Measurements from ENCODE around the gene SLC6A7. TPM values are rescaled to one million over a fixed set of nuclear protein-coding genes. Genes with fewer than 3 reads are reported as not detected.

The SLC6A7 gene
- total RNA-seq, 1 donor from 2014 or later: not detected

DNA sequence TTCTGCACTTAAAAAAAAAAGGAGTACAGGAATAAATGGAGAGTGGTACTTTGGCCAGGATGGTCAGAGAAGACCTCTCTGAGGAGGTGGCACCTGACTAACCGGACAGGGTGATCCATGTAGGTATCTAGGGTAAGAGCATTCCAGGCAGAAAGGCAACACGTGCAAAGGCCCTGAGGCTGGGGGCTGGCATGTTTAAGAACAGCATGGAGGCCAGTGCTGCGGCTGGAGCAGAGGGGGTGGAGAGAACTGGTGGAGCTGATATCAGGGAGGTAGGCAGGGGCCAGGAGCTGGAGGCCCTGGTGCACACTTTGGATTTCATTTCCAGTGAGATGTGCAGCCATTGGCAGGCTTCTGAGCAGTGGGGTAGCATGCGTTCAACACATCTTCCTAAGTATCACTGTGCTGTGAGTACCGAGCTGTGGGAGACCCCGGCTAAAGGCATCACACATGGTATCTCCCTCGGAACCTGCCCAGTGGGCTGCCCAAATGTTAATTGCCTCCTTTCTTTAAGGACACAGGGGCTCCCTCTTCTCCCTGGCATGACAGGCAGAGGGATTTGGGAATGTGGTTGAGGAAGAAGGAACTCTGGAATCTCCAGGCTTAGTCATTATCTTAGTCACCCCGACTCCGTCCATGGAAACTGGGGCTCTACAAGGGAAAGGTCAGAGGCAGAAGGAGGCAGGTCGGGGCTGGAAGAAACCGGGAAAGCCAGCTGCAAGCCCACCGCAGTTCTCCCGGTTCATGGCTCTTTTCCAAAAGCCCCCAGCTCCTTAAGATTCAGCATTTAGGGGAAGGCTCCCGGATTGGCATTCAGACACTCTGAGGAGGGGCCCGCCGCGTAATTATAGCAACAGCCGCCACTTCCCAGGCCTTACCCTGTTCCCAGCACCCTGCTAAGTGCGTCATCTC, 18.6 kb downstream of the SLC6A7 start:
- no peak overlapping the region for H3K4me3 ChIP-seq (ENCODE audit: low read depth, low read length)
- TF ChIP-seq, protein P1, sequence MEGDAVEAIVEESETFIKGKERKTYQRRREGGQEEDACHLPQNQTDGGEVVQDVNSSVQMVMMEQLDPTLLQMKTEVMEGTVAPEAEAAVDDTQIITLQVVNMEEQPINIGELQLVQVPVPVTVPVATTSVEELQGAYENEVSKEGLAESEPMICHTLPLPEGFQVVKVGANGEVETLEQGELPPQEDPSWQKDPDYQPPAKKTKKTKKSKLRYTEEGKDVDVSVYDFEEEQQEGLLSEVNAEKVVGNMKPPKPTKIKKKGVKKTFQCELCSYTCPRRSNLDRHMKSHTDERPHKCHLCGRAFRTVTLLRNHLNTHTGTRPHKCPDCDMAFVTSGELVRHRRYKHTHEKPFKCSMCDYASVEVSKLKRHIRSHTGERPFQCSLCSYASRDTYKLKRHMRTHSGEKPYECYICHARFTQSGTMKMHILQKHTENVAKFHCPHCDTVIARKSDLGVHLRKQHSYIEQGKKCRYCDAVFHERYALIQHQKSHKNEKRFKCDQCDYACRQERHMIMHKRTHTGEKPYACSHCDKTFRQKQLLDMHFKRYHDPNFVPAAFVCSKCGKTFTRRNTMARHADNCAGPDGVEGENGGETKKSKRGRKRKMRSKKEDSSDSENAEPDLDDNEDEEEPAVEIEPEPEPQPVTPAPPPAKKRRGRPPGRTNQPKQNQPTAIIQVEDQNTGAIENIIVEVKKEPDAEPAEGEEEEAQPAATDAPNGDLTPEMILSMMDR (conservative IDR thresholded peaks at IDR 0.05; ENCODE audit: low read depth, low read length): no peak
- DNase-seq (ENCODE audit: low read depth): no peak

DNA sequence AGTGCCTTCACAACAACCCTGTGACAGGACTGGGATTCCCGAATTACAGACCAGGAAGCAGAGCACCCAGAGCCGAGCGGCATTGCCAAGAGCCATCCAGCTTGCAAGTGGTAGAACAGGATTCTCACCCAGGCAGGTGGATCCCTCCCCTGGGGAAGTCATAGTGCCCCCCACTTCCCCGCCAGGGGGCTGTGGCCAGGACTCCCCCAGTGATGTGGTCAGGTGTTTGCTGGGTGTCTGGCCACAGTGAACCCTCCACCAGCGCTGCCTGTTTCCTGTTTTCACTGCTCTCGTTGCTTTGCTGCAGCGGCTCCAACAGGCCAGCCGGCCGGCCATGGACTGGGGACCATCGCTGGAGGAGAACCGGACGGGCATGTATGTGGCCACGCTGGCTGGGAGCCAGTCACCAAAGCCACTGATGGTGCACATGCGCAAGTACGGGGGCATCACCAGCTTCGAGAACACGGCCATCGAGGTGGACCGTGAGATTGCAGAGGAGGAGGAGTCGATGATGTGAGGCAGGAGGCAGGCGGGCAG, 19.3 kb downstream of the SLC6A7 start:
- no peak for DNase-seq (ENCODE audit: low read depth)
- TF ChIP-seq, protein P1 (conservative IDR thresholded peaks at IDR 0.05; ENCODE audit: low read depth, low read length): no peak
- no peak overlapping the region for H3K4me3 ChIP-seq (ENCODE audit: low read depth, low read length)

DNA sequence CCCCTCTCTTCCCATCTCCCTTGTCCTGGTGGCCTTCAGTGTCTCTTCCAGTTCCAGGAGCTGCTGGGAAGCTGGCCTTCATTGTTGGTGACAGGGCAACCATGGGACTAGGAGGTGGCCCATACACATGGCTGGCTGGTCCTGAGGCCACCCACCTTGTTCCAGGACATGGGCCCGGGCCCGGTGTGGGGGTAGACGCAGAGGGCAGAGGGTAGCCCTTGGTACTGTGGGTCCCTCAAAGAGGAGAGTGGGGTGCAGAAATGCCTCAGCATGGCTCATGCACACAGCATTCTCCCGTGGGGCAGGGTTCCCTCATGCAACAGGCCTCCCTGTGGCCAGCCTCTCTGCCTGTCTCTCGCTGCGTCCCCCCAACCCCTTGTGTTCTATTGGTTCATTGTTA, 20.8 kb downstream of the SLC6A7 start:
- no peak overlapping the region for H3K4me3 ChIP-seq (ENCODE audit: low read depth, low read length)
- TF ChIP-seq, protein P1 (conservative IDR thresholded peaks at IDR 0.05; ENCODE audit: low read depth, low read length): no peak
- DNase-seq (ENCODE audit: low read depth): no peak

DNA sequence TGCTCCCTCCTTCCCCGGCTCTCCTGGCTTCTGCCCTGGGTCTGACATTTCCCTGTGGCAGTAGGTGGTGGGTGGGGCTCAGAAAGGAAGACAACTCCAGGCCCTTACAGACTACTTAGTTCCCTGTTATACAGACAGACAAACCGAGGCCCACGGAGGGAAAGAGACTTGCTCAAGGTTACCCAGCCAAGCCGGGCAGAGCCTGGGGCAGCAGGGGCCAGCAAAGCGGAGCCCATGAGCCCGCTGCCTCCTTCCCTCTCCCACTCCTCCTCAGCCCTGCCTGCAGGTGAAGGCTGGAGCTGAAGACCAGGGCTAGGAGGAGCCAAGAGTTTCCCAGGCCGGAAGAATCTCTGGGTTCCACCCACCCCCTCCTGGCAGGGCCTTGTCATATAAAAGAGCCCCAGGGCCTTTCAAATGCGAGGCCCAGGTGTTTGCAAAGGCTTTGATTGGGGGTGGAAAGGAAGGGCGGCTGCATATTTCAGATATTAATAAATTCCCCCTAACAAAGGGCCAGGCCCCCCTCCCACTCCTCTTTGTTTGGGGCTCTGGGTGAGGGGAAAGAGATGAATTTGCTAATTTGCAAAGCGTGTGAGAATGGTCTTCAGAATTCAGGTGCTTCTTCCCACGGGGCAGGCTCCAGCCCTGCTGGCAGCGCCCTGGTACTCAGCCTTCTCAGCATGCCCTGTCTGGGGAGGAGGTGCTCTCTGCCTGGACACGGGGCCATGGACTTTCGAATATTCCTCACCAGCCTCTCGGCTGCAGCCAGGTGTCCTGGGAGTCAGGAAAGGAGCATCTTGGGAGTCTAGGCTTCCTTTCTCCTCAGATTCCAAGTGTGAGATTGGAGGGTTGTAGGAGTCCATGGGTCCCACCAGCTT, 21.5 kb downstream of the SLC6A7 start:
- no peak for DNase-seq (ENCODE audit: low read depth)
- no peak overlapping the region for H3K4me3 ChIP-seq (ENCODE audit: low read depth, low read length)
- TF ChIP-seq, protein P1 (conservative IDR thresholded peaks at IDR 0.05; ENCODE audit: low read depth, low read length): no peak

DNA sequence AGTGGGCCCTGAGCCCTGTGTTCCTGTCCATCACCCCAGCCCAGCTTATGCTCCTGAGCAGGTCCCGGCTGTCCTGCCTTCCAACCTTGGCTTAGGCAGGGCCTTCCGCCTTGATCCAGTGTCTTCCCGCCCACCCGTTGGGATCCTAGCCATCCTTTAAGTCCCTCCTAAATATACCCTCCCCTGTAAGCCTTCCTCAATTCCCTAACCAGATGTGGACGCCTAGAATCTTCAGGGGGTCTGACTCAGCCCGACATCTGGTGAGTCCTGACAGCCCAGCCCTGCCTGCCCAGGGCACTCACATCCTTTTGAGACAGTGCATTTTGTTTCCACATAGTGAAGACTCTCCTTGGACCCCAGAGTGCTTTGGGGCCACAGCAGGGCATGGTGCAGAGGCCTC, 23.7 kb downstream of the SLC6A7 start:
- DNase-seq (ENCODE audit: low read depth): no peak
- TF ChIP-seq, protein P1 (conservative IDR thresholded peaks at IDR 0.05; ENCODE audit: low read depth, low read length): no peak
- no peak overlapping the region for H3K4me3 ChIP-seq (ENCODE audit: low read depth, low read length)

DNA sequence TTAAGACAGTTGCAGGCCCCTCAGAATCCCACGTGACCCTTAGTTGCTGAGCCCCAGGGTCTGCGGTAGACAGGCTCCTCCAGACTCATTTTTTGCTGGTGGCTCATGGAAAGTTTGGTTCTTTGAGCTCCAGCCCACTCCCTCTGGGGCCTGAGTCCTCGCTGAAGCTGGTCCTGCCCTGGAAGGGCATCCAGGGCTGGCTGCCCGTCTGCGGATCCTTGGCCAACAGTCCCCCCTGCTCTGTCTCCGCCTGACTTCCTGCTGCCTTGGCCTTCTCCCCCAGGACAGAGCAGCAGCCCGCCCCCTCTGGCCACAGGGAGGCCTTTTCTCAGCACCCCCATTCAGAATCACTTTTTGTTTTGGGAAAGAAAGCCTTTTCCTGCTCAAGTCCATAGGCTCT, 24.4 kb downstream of the SLC6A7 start:
- TF ChIP-seq, protein P1 (conservative IDR thresholded peaks at IDR 0.05; ENCODE audit: low read depth, low read length): no peak
- H3K4me3 ChIP-seq (ENCODE audit: low read depth, low read length): no peak overlapping the region
- no peak for DNase-seq (ENCODE audit: low read depth)

Measured in epithelial cell of proximal tubule (primary cell).